ENCODE measurements around the gene MLYCD. TPM values are rescaled to one million over a fixed set of nuclear protein-coding genes. Genes with fewer than 3 reads are reported as not detected.

The MLYCD gene
- total RNA-seq, 1 donor from 2014 or later: 5.3 TPM

DNA sequence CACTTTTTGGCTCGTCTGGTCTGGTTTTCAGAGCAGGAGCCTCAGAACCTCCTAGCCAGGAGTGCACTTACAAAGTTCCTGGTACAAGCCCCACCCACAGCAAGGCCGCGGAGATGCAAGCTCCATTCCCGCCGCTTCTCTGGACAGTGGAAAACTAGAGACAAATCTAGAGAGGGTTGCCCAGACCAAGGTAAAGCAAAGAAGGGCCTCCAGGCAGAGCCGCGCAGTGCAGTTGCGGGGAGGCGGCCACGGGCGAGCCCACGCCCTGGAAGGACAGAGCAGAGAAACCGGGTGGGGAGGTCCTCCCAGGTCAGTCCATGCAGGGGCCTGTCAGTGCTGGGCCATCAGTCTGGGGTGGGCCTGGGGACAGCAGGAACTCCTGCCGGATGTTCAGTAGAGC is 43.2 kb downstream of the MLYCD start:
- H3K27ac Mint-ChIP-seq (ENCODE audit: unreplicated experiment): no peak overlapping the region
- TF ChIP-seq, protein P1, sequence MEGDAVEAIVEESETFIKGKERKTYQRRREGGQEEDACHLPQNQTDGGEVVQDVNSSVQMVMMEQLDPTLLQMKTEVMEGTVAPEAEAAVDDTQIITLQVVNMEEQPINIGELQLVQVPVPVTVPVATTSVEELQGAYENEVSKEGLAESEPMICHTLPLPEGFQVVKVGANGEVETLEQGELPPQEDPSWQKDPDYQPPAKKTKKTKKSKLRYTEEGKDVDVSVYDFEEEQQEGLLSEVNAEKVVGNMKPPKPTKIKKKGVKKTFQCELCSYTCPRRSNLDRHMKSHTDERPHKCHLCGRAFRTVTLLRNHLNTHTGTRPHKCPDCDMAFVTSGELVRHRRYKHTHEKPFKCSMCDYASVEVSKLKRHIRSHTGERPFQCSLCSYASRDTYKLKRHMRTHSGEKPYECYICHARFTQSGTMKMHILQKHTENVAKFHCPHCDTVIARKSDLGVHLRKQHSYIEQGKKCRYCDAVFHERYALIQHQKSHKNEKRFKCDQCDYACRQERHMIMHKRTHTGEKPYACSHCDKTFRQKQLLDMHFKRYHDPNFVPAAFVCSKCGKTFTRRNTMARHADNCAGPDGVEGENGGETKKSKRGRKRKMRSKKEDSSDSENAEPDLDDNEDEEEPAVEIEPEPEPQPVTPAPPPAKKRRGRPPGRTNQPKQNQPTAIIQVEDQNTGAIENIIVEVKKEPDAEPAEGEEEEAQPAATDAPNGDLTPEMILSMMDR (IDR thresholded peaks at IDR 0.05): no peak
- peaks cover 3% of the 10 kb centered on the region for H3K27me3 Mint-ChIP-seq (ENCODE audit: unreplicated experiment)
- no peaks in the 10 kb centered on the region for H3K36me3 Mint-ChIP-seq (ENCODE audit: unreplicated experiment)
- no peaks in the 10 kb centered on the region for H3K9me3 Mint-ChIP-seq (ENCODE audit: unreplicated experiment)
- H3K4me3 Mint-ChIP-seq (ENCODE audit: unreplicated experiment): no peak overlapping the region
- H3K4me1 Mint-ChIP-seq (ENCODE audit: unreplicated experiment): peaks cover 2% of the 10 kb centered on the region
- no peak for DNase-seq (ENCODE audit: extremely low spot score, unreplicated experiment)

DNA sequence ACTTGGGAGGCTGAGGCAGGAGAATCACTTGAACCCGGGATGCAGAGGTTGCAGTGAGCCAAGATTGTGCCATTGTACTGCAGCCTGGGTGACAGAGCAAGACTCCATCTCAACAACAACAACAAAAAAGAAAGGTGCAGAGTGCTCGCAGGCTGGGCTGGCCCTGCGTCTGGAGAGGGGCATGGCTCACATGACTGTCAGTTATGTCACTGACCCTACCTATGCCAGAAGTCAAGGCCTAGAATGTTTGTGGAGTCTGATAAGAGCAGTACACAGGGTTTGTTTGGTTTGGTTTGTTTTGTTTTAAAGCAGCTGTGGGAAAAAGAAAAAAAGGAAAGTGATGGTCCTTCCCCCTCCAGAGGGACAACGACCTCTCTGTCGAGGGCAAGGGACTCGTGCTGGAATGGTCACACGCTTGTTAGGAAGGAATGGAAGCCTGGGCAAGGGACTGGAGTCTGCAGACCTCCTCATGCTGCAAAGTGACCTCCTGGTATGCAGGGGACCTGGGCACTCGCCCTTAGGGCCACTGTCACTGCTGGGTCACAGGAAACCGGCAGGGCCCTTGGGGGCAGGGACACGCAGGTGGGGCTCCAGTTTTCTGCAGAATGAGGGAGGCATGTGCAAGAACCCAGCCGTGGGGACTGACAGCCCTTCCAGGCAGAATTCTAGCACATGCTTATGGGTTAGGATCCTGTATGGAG is 44.0 kb downstream of the MLYCD start:
- H3K9me3 Mint-ChIP-seq (ENCODE audit: unreplicated experiment): no peaks in the 10 kb centered on the region
- no peak overlapping the region for H3K27ac Mint-ChIP-seq (ENCODE audit: unreplicated experiment)
- peaks cover 2% of the 10 kb centered on the region for H3K4me1 Mint-ChIP-seq (ENCODE audit: unreplicated experiment)
- H3K27me3 Mint-ChIP-seq (ENCODE audit: unreplicated experiment): peaks cover 3% of the 10 kb centered on the region
- no peaks in the 10 kb centered on the region for H3K36me3 Mint-ChIP-seq (ENCODE audit: unreplicated experiment)
- TF ChIP-seq, protein P1 (IDR thresholded peaks at IDR 0.05): no peak
- no peak for DNase-seq (ENCODE audit: extremely low spot score, unreplicated experiment)
- H3K4me3 Mint-ChIP-seq (ENCODE audit: unreplicated experiment): no peak overlapping the region

DNA sequence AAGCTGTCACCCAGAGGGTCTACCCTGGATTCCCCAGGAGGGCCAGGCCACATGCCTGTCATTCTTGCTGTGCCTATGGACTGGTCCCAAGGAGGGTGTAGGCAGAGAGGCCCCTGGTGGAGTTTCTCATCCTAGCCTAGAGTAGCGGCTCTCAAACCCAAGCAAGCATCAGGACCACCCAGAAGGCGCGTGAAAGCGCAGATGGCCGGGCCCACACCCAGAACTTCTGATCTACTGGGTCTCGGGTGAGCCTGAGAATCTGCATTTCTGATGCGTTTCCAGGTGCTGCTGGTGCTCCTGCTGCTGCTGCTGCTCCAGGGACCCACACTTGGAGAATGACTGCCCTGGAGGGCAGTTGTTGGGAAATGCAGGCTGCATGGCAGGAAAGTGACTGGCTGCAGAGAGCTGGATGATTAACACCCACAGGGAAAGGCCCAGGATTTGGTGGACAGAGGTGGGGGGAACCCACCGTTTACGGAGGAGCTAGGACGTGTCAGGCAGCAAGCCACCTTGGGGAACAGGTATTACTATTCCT is 44.7 kb downstream of the MLYCD start:
- Mint-ChIP-seq H3K27ac (ENCODE audit: unreplicated experiment) (no peak overlapping the region), H3K4me3 (ENCODE audit: unreplicated experiment) (no peak overlapping the region), H3K4me1 (ENCODE audit: unreplicated experiment) (peaks cover 2% of the 10 kb centered on the region), H3K9me3 (ENCODE audit: unreplicated experiment) (no peaks in the 10 kb centered on the region), H3K27me3 (ENCODE audit: unreplicated experiment) (peaks cover 3% of the 10 kb centered on the region), H3K36me3 (ENCODE audit: unreplicated experiment) (no peaks in the 10 kb centered on the region)
- TF ChIP-seq, protein P1 (IDR thresholded peaks at IDR 0.05): no peak
- no peak for DNase-seq (ENCODE audit: extremely low spot score, unreplicated experiment)

DNA sequence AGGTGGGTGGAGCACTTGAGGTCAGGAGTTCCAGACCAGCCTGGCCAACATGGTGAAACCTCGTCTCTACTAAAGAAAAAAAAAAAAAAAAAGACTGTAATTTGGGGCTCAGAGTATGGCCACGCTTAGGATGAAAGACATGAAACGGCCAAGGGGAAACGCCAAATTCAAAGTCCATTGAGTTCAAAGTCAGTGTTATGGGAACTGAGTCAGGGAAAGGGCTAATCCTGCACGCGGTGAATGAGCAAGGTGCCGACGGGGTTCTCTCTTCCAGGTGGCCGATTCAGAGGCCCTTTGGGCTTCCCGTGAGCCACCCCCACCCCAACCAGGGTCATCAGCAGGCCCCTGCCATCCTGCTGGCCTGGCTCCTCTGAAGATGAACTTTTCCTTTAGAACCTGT is 46.7 kb downstream of the MLYCD start:
- TF ChIP-seq, protein P1 (IDR thresholded peaks at IDR 0.05): no peak
- Mint-ChIP-seq H3K36me3 (ENCODE audit: unreplicated experiment) (no peaks in the 10 kb centered on the region), H3K4me3 (ENCODE audit: unreplicated experiment) (no peak overlapping the region), H3K9me3 (ENCODE audit: unreplicated experiment) (no peaks in the 10 kb centered on the region), H3K27ac (ENCODE audit: unreplicated experiment) (no peak overlapping the region), H3K27me3 (ENCODE audit: unreplicated experiment) (peaks cover 3% of the 10 kb centered on the region), H3K4me1 (ENCODE audit: unreplicated experiment) (peaks cover 2% of the 10 kb centered on the region)
- DNase-seq (ENCODE audit: extremely low spot score, unreplicated experiment): no peak

DNA sequence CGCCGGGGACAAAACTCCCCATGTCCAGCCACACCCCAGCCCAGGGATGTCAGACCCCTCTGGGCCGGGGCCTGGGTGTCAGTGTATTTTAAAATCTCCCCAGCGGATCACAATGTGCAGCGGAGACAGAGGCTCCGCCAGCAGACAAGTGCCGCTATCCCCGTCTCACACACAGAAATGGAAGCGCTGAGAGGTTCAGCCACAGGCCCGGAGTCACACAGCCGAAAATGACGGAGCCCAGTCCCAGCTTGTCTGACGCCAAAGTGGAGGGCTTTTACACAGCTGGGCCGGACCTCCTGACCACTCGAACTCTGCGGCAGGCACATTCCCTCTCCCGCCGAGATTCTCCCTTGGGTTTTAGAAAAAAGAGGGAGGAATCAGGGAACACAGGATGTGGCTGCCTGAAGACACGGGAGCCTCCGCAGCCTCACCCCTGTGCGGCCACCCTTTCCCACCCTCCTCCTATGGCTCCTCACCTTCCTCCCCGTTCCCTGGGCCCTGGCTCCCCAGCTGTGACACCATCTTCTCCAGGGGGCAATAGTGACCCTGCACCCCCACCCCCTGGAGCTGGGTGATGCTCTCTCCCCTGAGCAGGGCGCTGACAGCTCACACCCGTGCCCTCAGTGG is 47.4 kb downstream of the MLYCD start:
- Mint-ChIP-seq H3K36me3 (ENCODE audit: unreplicated experiment) (no peaks in the 10 kb centered on the region), H3K4me3 (ENCODE audit: unreplicated experiment) (no peak overlapping the region), H3K4me1 (ENCODE audit: unreplicated experiment) (peaks cover 2% of the 10 kb centered on the region), H3K27me3 (ENCODE audit: unreplicated experiment) (no peaks in the 10 kb centered on the region), H3K9me3 (ENCODE audit: unreplicated experiment) (no peaks in the 10 kb centered on the region), H3K27ac (ENCODE audit: unreplicated experiment) (no peak overlapping the region)
- TF ChIP-seq, protein P1 (IDR thresholded peaks at IDR 0.05): no peak
- DNase-seq (ENCODE audit: extremely low spot score, unreplicated experiment): no peak

Measured in osteocyte (in vitro differentiated cells).